ENCODE results near the gene CLCN3. TPM values are rescaled to one million over a fixed set of nuclear protein-coding genes. Genes with fewer than 3 reads are reported as not detected.

CLCN3 gene
- total and polyA plus RNA-seq, 9 of the 15 experiments (the other 6 are each of a cell fraction or from before 2014, with no cell fraction given): 12.7 to 60.6 (median 38.5) TPM

DNA sequence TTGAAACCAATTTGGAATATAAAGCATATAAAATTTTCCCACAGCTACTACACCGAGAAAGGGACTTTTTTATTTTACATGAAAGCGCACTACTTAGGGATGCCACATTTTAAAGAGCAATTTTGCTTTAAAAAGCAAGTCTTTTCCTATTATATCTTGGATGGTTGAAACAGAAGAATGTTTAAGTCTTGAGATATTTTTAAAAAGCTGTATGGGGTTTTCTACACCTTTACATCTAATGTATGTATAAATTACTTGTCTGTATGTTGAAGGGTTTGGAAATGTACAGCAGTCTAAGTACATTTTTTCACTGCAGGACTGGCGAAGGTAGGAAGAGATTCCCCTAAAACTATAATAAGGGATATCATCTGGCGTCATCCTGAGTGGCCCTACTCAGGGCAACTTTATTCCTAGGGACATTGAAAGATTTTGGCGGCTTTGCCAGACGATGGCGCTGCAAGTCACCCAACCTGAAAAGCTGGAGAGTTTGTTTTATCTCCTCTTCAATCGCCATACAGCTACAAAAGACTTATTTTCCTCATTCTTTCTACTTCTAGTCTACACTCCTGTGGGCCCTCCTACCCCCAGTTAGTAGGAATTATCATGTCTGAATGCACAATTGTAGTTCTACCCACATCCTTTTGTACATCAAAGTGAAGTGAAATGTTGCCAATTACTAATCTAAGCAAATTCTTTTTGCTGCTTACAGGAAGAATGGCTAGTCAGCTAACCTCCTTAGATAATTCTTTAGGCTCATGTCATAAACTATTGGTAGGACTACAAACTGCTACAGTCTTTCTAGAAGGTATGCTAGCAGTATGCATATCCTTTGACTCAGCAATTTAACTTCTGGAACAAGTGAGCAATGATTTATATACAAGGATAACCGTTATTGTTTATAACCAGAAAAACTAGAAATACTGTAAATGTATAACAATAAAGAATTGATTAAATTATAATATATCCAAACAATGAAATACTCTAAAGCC is 7.2 kb upstream of the CLCN3 start (continued):
- TF ChIP-seq ZNF780A (CRISPR knock-in tag; IDR thresholded peaks at IDR 0.05): no peak
- TF ChIP-seq HMBOX1 (IDR thresholded peaks at IDR 0.05): peak; percentile 43; the same call in 1 of the 2 replicates
- no peak for TF ChIP-seq SAFB (IDR thresholded peaks at IDR 0.05; ENCODE audit: borderline replicate concordance, low read depth, low read length)
- TF ChIP-seq KDM5B (IDR thresholded peaks at IDR 0.05; ENCODE audit: insufficient replicate concordance, low read depth, low read length): no peak
- TF ChIP-seq CTCFL (IDR thresholded peaks at IDR 0.05; ENCODE audit: borderline replicate concordance, insufficient read depth, low read depth, low read length, poor library complexity, severe bottlenecking): no peak
- TF ChIP-seq, protein P1, sequence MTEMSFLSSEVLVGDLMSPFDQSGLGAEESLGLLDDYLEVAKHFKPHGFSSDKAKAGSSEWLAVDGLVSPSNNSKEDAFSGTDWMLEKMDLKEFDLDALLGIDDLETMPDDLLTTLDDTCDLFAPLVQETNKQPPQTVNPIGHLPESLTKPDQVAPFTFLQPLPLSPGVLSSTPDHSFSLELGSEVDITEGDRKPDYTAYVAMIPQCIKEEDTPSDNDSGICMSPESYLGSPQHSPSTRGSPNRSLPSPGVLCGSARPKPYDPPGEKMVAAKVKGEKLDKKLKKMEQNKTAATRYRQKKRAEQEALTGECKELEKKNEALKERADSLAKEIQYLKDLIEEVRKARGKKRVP (CRISPR knock-in tag; IDR thresholded peaks at IDR 0.05): no peak
- no peak for TF ChIP-seq ZNF766 (CRISPR knock-in tag; conservative IDR thresholded peaks at IDR 0.05)
- TF ChIP-seq TAF15 (IDR thresholded peaks at IDR 0.05; ENCODE audit: low read depth, low read length): no peak
- TF ChIP-seq ELK1 (CRISPR knock-in tag; IDR thresholded peaks at IDR 0.05): no peak
- TF ChIP-seq XRCC5 (IDR thresholded peaks at IDR 0.05; ENCODE audit: low read depth, low read length): 0 out of 2 replicates have a peak, but pooled peaks have one; percentile 27
- 0 out of 2 replicates have a peak, but pooled peaks have one; percentile 20 for TF ChIP-seq MYBL2 (IDR thresholded peaks at IDR 0.05; ENCODE audit: low read depth)
- no peak for TF ChIP-seq MYBL2 (CRISPR knock-in tag; IDR thresholded peaks at IDR 0.05; ENCODE audit: borderline replicate concordance)
- TF ChIP-seq, protein P2, sequence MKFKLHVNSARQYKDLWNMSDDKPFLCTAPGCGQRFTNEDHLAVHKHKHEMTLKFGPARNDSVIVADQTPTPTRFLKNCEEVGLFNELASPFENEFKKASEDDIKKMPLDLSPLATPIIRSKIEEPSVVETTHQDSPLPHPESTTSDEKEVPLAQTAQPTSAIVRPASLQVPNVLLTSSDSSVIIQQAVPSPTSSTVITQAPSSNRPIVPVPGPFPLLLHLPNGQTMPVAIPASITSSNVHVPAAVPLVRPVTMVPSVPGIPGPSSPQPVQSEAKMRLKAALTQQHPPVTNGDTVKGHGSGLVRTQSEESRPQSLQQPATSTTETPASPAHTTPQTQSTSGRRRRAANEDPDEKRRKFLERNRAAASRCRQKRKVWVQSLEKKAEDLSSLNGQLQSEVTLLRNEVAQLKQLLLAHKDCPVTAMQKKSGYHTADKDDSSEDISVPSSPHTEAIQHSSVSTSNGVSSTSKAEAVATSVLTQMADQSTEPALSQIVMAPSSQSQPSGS (CRISPR knock-in tag; IDR thresholded peaks at IDR 0.05): no peak
- no peak for TF ChIP-seq ZNF41 (CRISPR knock-in tag; conservative IDR thresholded peaks at IDR 0.05)
- TF ChIP-seq XRCC4 (IDR thresholded peaks at IDR 0.05; ENCODE audit: extremely low read depth, insufficient read depth, insufficient read length): no peak
- TF ChIP-seq, protein P3, sequence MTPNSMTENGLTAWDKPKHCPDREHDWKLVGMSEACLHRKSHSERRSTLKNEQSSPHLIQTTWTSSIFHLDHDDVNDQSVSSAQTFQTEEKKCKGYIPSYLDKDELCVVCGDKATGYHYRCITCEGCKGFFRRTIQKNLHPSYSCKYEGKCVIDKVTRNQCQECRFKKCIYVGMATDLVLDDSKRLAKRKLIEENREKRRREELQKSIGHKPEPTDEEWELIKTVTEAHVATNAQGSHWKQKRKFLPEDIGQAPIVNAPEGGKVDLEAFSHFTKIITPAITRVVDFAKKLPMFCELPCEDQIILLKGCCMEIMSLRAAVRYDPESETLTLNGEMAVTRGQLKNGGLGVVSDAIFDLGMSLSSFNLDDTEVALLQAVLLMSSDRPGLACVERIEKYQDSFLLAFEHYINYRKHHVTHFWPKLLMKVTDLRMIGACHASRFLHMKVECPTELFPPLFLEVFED (CRISPR knock-in tag; conservative IDR thresholded peaks at IDR 0.05): no peak
- peak; percentile 43; the same call in 1 of the 2 replicates for TF ChIP-seq MAFG (tag; conservative IDR thresholded peaks at IDR 0.05)
- no peak for TF ChIP-seq YBX1 (IDR thresholded peaks at IDR 0.05)

Data from K562 (cell line).